ENCODE results near the gene CD7. TPM values are rescaled to one million over a fixed set of nuclear protein-coding genes. Genes with fewer than 3 reads are reported as not detected.
"Not testable (repeated sequence)": the region's sequence is repeated elsewhere in the genome, so short reads cannot be mapped to it uniquely, and the experiment has no call there.

CD7 gene
- total RNA-seq, 1 donor from 2014 or later, result 0.64 TPM

DNA sequence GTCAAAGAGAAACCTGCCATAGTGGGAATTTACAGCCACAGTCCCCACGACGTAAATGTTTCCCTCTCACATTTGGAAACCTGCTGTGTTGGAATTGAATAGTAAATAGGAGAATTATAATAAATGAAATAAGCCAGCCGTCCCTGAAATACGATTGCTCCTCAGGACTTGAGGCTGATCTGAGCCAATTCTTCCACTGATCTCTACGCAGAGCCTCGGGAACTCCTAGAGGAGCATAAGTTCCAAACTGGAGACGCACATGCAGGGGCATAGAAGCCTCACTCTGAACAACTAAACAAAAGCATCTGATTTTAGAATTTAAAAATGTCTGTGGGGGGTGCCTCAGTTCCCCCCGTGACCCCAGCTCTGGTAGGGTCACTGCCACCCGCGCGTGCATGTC lies 31.5 kb upstream of the CD7 start:
- DNase-seq (peak; percentile 4), ATAC-seq (no peak)
- intact Hi-C loops (cut with micrococcal nuclease), result no loop called here

DNA sequence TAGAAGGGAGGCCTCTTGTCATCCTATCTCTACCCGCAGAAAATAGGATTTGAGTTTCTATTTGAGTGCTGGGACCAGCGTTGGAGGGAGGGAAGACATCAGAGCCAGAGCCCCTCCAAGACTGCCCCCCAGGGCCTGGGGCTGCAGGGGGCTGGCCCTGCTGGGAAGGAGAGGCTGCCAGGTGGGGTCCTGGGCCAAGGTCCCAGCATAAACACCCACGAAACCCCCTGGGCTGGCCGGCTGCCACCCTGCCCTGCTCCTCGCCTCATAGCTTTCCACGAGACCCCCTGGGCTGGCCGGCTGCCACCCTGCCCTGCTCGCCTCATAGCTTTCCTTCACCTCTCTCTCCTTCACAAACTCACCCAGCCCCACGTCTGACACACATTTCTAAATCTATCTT lies 31.0 kb upstream of the CD7 start:
- ATAC-seq (no peak), DNase-seq (peak; percentile 21)
- intact Hi-C loops (cut with micrococcal nuclease), result no loop called here

DNA sequence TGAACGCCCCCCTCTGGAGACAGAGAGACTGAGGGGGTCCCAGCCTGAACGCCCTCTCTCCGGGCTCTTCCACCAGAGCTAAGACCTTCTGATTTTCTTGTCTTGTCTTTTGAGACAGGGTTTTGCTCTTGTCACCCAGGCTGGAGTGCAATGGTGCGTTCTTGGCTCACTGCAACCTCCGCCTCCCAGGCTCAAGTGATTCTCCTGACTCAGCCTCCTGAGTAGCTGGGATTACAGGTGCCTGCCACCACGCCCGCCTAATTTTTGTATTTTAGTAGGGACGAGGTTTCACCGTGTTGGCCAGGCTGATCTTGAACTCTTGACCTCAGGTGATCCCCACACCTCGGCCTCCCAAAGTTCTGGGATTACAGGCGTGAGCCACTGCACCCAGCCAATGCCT lies 30.6 kb upstream of the CD7 start:
- intact Hi-C loops (cut with micrococcal nuclease); ATAC-seq: not testable (repeated sequence)
- DNase-seq, result peak; percentile 3

DNA sequence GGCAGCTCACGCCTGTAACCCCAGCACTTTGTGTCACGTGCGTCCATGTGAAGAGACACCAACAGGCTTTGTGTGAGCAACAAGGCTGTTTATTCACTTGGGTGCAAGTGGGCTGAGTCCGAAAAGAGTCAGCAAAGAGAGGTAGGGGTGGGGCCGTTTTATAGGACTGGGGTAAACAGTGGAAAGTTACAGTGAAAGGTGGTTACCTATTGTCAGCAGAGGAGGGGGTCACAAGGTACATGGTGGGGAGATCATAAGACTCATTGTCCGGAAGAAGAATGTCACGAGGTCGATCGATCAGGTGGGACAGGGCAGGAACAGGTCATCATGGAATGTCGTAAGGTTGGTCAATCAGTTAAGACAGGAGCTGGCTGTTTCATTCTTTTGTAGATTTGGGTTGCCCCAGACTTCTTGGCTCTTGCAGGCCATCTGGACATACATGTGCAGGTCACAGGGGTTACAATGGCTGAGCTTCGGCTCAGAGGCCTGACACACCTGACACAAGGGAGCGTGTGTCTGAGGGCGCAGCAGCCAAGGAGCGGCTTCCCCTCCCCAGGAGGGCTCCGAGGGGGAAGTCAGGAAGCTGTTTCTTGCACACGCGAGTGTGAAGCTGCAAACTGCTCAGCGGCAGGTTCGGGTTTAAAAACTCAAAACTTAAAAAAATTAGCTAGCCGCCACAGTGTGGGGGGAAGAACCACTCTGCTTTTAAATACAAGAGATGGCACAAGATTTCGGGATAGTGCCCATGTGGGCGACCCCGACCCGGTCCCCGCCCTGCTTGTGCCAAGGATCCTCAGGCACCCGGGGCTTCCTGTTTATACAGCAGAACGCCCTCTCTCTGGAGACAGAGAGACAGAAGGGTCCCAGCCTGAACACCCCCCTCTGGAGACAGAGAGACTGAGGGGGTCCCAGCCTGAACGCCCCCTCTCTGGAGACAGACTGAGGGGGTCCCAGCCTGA lies 29.2 kb upstream of the CD7 start:
- DNase-seq, result peak; percentile 17
- intact Hi-C loops (cut with micrococcal nuclease), result no loop called here
- no peak for ATAC-seq

DNA sequence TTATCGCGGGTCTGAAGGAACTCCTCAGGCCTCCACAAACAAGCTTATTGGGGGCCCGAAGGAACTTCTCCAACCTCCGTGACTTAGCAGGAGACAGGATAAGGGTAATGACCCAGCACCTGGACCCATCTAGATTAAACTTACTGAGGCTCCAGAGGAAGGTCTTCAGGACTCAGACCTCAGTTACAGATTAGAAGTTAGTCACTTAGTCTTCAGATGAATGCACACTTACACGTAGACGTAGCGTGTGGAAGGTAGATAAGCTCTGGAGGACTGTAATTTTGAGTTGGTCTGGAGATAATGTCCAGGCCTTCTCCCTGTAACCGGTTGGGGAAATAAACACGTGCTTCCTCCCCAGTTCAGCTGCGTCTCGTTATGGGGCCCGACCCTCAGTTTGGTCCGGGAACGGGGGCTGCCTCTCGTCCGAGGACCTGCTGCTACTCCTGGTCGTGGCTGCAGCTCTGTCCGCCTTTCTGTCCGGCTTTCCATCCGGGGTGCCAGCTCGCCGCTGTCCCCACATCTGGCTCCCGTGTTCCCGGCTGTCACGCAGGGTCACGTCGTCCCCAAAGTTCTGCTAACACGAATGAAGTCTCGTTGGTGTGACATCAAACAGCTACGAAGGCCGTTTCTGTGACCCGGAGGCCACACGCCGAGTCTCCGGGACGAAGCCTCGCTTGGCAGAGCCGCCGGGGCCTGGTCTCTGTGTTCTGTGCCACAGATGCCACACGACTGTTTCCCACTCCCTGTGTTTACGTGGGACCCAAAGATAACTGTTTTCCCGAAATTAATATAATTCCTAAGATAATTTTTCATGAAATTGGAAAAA lies 28.0 kb upstream of the CD7 start:
- DNase-seq, result peak; percentile 29
- no peak for ATAC-seq
- intact Hi-C loops (cut with micrococcal nuclease), result no loop called here

DNA sequence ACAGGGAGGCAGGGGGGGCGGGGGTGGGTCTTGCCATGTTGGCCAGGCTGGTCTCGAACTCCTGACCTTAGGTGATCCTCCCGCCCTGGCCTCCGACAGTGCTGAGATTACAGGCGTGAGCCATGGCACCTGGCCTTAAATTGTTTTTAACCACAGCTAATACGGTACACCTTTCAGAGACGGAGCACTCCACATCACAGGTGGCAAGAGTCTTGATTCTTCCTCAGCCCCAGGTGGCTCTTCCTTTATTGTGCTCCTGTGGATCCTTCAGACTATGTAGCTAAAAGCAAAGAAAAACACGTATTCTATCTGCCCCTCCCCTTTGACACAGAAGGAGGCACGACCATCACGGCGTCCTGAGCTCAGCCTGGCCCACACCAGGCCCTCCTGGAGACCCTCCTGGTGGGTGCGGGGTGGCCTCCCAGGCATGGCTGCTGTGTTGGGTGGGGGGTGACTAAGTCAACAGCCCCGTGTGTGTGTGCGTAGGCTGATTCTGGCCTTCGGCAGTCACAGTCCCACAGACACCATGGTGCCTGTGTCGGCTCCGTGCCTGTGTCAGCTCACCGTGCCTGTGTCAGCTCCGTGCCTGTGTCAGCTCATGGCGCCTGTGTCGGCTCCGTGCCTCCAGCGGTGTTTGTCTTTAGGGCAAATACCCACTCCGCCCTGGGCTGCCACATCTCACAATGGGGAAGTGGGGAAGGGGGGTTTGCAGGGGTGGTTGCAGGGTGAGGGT lies 26.9 kb upstream of the CD7 start:
- ATAC-seq (no peak), DNase-seq (peak; percentile 15)
- intact Hi-C loops (cut with micrococcal nuclease), result no loop called here

DNA sequence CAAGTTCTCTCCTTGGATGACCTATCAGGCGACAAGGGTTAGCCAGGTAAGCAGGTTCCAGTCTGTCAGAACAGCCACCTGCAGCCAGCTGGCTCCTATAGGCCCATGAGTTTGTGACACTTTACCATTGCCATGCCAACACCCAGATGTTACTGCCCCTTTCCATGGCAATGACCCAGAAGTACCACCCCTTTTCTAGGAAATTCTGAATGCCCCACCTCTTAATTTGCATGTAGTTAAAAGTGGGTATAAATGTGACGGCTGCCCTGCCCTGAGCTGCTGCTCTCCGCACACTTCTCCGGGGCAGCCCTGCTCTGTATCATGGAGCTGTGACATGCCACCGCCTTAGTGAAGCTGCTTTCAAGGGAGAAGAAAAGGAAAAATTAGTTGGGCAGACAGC lies 26.2 kb upstream of the CD7 start:
- intact Hi-C loops (cut with micrococcal nuclease), result no loop called here
- ATAC-seq (no peak), DNase-seq (peak; percentile 5)

DNA sequence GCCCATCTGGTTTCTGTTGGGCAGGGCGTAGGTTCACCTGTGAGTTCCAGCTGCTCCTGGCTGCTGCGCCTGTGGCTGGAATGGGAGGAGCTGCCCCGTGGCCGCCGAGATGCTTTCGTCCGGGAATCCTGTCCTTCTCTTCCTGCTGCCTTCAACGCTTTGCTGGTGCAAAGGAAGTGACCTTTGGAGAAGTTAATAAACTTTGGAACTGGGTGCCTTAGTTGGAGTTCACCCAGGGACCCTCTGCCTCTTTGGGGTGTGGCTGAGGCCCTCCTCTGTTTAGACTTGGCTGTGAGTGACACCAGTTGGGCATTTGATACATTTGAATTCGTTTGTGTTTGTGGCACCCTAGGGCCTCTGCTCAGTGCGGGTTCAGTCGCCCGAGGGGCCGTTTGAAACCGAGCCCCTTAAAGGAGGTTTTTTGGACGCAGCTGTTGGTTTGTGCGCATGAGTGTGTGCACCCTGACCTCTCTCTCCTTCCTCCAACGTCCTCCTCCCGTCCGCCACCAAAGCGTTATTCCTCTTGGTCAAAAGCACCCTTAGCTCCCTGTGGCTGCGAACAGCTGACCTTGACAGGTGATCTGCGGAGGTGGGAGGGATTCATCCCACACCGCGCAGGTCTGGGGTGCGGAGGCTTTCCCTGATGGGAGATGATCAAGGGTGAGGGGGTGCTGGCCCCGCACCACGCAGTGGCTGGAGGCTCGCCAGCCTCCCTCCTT lies 25.1 kb upstream of the CD7 start:
- DNase-seq, result peak; percentile 13
- no peak for ATAC-seq
- intact Hi-C loops (cut with micrococcal nuclease), result no loop called here

DNA sequence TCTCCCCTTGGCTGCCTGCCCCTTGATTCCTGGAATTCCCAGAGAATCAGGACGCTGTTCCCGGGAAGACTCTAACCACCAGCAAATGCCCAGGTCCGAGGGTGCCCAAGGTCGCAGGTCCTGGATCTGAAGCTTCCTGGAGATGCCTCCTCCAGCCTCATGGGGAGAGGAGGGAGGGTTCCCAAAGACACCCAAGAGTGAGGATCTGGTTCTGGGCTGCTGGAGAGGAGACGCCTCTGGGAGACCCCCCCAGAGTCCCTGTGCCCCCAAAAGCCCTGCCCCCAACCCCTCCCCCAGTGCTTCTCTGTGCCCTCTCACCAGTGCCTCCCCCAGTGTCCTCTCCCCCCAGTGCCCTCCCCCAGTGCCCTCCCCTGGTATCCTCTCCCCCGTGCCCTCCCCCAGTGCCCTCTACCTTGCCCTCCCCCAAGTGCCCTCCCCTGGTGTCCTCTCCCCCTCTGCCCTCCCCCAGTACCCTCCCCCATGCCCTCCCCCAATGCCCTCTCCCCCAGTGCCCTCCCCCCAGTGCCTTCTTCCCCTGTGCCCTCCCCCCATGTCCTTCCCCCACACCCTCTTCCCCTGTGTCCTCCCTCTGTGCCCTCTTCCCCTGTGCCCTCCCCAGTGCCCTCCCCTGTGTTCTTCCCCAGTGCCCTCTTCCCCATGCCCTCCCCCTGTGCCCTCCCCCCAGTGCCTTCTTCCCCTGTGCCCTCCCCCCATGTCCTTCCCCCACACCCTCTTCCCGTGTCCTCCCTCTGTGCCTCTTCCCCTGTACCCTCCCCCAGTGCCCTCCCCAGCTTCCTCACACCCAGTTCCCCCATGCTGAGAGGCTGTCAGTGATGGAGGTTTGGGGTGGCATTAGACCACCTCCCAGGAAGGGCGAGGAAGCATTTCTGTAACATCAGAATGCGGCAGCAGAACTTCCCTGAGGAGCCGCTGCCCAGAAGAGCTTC lies 22.5 kb upstream of the CD7 start:
- ATAC-seq (peak; percentile 6), DNase-seq (peak; percentile 28)
- intact Hi-C loops (cut with micrococcal nuclease), result no loop called here

DNA sequence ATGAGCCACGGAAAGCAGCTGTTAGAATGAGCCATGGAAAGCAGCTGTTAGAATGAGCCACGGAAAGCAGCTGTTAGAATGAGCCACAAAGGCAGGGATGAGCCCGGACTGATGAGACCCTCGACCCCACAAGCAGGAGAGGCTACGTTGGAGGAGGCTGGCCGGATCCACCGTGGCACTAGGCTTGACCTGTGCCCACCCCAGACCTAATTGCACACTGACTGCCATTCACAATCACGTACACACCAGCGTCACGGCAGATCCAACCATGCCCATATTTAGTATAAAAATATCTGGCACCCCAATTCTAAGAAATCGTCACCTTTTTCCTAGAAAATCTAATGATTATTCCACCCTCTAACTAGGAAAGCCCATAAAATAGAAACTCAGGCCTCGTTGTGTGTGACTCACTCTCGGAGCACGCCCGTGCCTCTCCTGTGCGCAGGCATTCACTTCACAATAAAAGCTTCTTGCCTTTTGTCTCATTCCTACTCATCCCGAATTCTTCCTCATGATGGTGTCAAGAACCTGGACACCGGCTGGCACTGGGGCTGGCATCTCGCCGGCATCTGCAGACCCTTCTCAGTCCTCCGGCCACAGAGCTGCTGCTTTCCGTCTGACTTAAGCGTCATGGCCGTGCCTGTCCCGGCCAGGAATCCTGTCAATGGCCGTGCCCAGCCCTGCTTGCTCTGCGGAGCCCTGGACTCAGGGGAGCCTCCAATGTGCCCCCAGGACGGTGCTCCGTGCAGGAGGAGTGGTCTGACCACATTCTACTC lies 21.6 kb upstream of the CD7 start:
- peak; percentile 66 for ATAC-seq
- peak; percentile 41 for DNase-seq
- intact Hi-C loops (cut with micrococcal nuclease), result no loop called here

DNA sequence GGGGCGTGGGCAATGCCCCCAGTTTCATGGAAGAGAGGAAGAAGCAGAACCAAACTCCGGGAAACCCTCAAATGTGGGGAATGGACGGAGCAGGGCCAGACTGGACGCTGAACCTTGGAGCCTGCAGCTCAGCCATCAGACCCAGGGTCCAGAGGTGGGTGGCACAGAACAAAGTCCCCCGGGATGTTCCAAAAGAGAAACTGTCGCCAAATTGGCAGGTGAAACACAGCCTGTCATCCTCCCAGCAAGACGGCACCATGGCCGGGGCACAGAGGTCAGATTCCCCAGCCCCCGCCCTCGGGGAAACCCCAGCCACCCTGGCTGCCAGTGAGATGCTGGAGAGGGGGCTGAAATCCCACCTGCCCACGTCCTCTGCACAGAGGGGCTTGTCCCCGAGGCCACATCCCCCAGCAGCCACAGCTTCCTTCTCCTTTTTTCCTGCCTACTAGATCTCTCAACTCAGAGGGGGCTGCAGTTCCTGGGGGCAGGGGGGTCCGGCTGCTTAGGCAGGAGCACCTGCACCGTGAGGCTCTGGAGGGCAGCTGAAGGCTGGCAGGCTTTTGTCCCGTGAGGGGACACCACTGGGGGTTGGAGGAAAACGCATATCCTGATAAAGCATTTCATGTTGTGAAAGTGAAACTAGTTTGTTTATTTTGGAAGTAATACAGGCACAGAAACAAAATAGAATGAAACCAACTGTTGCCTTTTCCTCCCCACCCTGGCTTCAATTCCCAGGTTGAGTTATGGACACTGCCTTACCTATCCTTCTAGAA lies 17.4 kb upstream of the CD7 start:
- ATAC-seq (no peak), DNase-seq (no peak)
- intact Hi-C loops (cut with micrococcal nuclease), result no loop called here

DNA sequence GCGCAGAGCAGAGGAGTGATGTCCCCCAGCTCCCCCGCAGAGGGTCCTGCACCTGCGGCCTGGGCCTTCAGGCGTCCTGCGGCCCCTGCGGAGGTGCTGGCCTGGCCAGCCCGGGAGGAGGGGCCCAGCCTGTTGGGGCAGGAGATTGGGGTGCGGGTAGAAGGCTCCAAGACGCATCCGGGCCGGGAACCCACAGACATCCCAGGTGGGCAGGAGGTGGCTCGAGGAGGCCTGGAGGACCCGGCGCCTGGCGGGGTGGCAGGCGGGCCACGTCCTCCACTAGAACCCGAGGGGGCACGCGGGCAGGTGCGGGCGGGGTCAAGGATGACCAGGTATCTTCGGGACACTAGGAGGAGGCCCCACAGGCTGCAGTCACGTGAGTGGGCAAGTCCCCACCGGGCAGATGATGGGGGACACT lies 16.8 kb upstream of the CD7 start:
- intact Hi-C loops (cut with micrococcal nuclease), result no loop called here
- no peak for DNase-seq
- ATAC-seq, result no peak

DNA sequence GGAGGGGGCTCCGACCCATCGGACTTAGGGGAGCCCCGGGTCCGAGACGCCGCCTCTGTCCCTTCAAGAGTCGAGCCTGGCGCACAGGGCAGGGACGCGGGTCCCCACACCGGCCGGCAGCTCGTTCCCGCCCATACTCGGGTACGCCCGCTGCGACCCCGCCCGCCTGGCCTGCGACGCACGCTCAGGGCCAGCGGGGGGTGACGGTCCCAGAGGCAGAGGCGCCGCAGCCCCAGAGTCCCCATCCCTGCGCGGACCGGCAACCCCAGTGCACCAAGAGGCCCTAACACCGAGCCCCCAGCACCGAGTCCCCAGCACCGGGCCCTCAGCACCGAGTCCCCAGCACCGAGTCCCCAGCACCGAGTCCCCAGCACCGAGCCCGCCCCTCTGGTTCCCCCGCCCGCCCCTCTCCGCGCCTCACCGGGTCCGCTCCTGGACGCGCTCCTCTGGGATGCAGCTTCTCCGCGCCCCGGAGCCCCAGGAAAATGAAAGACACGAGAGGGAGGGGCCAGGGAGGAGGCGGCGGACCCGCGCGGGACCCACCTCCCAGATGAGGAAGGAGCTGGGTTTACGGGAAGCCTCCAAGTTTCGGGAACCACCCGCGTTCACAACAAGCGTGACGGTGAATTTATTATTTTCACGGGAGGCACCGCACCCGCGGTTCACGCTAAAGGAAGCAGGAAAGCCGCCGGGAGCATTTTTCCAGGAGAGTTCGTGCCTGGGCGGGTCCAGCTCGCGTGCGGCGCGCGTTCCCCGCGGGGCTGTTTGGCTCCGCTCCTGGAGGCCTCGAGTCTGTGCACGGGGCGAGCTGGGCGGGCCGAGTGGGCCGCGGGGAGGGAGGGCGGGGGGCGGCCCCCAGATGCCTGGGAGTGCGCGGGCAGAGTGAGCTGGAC lies 16.1 kb upstream of the CD7 start, which contains the start of gene SECTM1:
Gene SECTM1, minus strand, starts transcription at position 488 of the 893 bp plus-strand sequence. CDS start 6,526 bp downstream, outside the sequence.
- intact Hi-C loops (cut with micrococcal nuclease), result no loop called here
- peak; percentile 56 for ATAC-seq
- DNase-seq, result peak; percentile 76

DNA sequence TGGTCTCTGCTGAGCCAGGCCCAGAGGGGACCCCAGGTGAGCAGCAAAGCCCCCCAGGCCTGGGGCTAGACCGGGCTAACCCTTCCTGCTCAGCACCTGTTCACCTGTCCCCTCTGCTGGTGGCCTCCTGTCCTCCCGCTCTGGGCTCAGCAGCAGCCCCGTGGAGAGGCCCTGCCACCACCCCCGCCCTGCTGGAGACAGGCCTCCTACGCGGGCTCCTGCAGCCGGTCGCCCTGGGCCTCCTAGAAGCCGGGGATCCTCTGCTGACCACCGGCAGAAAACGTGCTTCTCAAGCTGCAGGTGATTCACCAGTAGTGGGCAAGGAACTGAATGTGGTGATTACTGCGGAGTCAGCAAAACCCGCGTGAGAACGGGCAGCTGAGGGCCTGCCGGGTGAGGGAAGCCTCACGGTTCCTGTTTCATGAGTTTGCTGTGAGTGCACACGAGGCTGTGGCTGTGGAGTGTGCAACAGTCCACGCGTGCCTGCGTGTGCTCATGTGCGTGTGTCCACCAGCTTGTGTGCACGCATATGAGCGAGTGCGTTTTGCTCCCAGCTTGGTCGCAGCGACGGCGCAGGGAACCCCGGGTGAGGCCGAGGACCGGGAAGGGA lies 15.4 kb upstream of the CD7 start:
- intact Hi-C loops (cut with micrococcal nuclease), result no loop called here
- DNase-seq (peak; percentile 65), ATAC-seq (peak; percentile 51)
